ENCODE measurements around the gene PRKCA.

PRKCA gene

DNA sequence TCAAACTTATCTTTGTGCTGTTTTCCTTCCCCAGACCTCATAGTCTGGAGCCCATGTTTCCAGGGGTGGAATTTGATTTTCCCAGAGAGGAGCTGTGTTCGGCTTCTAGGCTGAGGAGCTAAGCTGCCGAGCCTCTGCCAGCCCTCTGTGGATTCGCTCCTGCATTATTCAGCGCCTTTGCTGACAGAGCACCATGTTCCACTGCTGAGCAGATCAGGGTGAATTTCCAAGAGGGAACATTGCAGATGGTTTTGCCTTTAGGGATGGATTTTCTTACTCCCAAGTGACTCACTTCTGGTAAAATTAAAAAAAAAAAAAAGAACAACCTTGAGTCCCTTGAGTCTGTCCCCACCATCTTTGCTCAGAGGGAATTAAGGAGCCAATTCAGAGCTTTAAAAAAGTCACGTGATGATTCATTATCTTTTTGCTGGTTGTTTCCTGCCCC is 229.5 kb downstream of the PRKCA start:
- H3K9ac ChIP-seq (ENCODE audit: insufficient read length, low read depth), result no peak overlapping the region
- TF ChIP-seq YY1 (IDR thresholded peaks at IDR 0.05; ENCODE audit: insufficient read depth, insufficient read length) (no peak), ZNF274 (IDR thresholded peaks at IDR 0.05; ENCODE audit: low read depth, low read length) (no peak), SUZ12 (IDR thresholded peaks at IDR 0.05; ENCODE audit: extremely low read depth, insufficient read depth, insufficient read length) (no peak)
- no peak for DNase-seq (ENCODE audit: low read depth, low spot score)
- peaks cover 13% of the 10 kb centered on the region for H3K4me1 ChIP-seq (ENCODE audit: insufficient read depth, insufficient read length)
- H3K27me3 ChIP-seq (ENCODE audit: insufficient read depth, insufficient read length), result no peaks in the 10 kb centered on the region
- H3K9me3 ChIP-seq (ENCODE audit: insufficient read depth, low read length), result no peaks in the 10 kb centered on the region
- H3K36me3 ChIP-seq (ENCODE audit: insufficient read depth, insufficient read length, low read length), result no peaks in the 10 kb centered on the region
- H3K4me3 ChIP-seq (ENCODE audit: insufficient read length, low read depth), result no peak overlapping the region

GRCh38 chr17:66533572-66533971 is 231.2 kb downstream of the PRKCA start:
- peak; percentile 52 for DNase-seq (ENCODE audit: low read depth, low spot score)
- Histone ChIP-seq H3K36me3 (ENCODE audit: insufficient read depth, insufficient read length, low read length) (no peaks in the 10 kb centered on the region), H3K9me3 (ENCODE audit: insufficient read depth, low read length) (no peaks in the 10 kb centered on the region), H3K27me3 (ENCODE audit: insufficient read depth, insufficient read length) (no peaks in the 10 kb centered on the region), H3K4me1 (ENCODE audit: insufficient read depth, insufficient read length) (peaks cover 15% of the 10 kb centered on the region), H3K9ac (ENCODE audit: insufficient read length, low read depth) (peak overlapping the region; percentile 18), H3K4me3 (ENCODE audit: insufficient read length, low read depth) (no peak overlapping the region)
- TF ChIP-seq SUZ12 (IDR thresholded peaks at IDR 0.05; ENCODE audit: extremely low read depth, insufficient read depth, insufficient read length) (no peak), ZNF274 (IDR thresholded peaks at IDR 0.05; ENCODE audit: low read depth, low read length) (no peak), YY1 (IDR thresholded peaks at IDR 0.05; ENCODE audit: insufficient read depth, insufficient read length) (no peak)

GRCh38 chr17:66533986-66534385 is 231.6 kb downstream of the PRKCA start:
- H3K9ac ChIP-seq (ENCODE audit: insufficient read length, low read depth), result no peak overlapping the region
- H3K27me3 ChIP-seq (ENCODE audit: insufficient read depth, insufficient read length), result no peaks in the 10 kb centered on the region
- no peak for DNase-seq (ENCODE audit: low read depth, low spot score)
- H3K4me1 ChIP-seq (ENCODE audit: insufficient read depth, insufficient read length), result peaks cover 15% of the 10 kb centered on the region
- H3K36me3 ChIP-seq (ENCODE audit: insufficient read depth, insufficient read length, low read length), result no peaks in the 10 kb centered on the region
- H3K9me3 ChIP-seq (ENCODE audit: insufficient read depth, low read length), result no peaks in the 10 kb centered on the region
- no peak overlapping the region for H3K4me3 ChIP-seq (ENCODE audit: insufficient read length, low read depth)
- no peak for TF ChIP-seq SUZ12 (IDR thresholded peaks at IDR 0.05; ENCODE audit: extremely low read depth, insufficient read depth, insufficient read length)
- no peak for TF ChIP-seq YY1 (IDR thresholded peaks at IDR 0.05; ENCODE audit: insufficient read depth, insufficient read length)
- no peak for TF ChIP-seq ZNF274 (IDR thresholded peaks at IDR 0.05; ENCODE audit: low read depth, low read length)

- no peaks in the 10 kb centered on the region for H3K9me3 ChIP-seq (ENCODE audit: insufficient read depth, low read length)
- DNase-seq (ENCODE audit: low read depth, low spot score), result no peak
- no peak overlapping the region for H3K9ac ChIP-seq (ENCODE audit: insufficient read length, low read depth)
- no peaks in the 10 kb centered on the region for H3K36me3 ChIP-seq (ENCODE audit: insufficient read depth, insufficient read length, low read length)
- H3K4me1 ChIP-seq (ENCODE audit: insufficient read depth, insufficient read length), result peaks cover 19% of the 10 kb centered on the region
- no peaks in the 10 kb centered on the region for H3K27me3 ChIP-seq (ENCODE audit: insufficient read depth, insufficient read length)
- TF ChIP-seq YY1 (IDR thresholded peaks at IDR 0.05; ENCODE audit: insufficient read depth, insufficient read length) (no peak), ZNF274 (IDR thresholded peaks at IDR 0.05; ENCODE audit: low read depth, low read length) (no peak), SUZ12 (IDR thresholded peaks at IDR 0.05; ENCODE audit: extremely low read depth, insufficient read depth, insufficient read length) (no peak)
- H3K4me3 ChIP-seq (ENCODE audit: insufficient read length, low read depth), result no peak overlapping the region
These were observed 233.2 kb downstream of the PRKCA start for GRCh38 chr17:66535611-66536010.

GRCh38 chr17:66537502-66537901 is 235.1 kb downstream of the PRKCA start:
- H3K4me3 ChIP-seq (ENCODE audit: insufficient read length, low read depth), result no peak overlapping the region
- no peak for DNase-seq (ENCODE audit: low read depth, low spot score)
- H3K36me3 ChIP-seq (ENCODE audit: insufficient read depth, insufficient read length, low read length), result no peaks in the 10 kb centered on the region
- H3K9ac ChIP-seq (ENCODE audit: insufficient read length, low read depth), result no peak overlapping the region
- TF ChIP-seq YY1 (IDR thresholded peaks at IDR 0.05; ENCODE audit: insufficient read depth, insufficient read length), result no peak
- no peak for TF ChIP-seq SUZ12 (IDR thresholded peaks at IDR 0.05; ENCODE audit: extremely low read depth, insufficient read depth, insufficient read length)
- no peak for TF ChIP-seq ZNF274 (IDR thresholded peaks at IDR 0.05; ENCODE audit: low read depth, low read length)
- no peaks in the 10 kb centered on the region for H3K9me3 ChIP-seq (ENCODE audit: insufficient read depth, low read length)
- no peaks in the 10 kb centered on the region for H3K27me3 ChIP-seq (ENCODE audit: insufficient read depth, insufficient read length)
- peaks cover 15% of the 10 kb centered on the region for H3K4me1 ChIP-seq (ENCODE audit: insufficient read depth, insufficient read length)

DNA sequence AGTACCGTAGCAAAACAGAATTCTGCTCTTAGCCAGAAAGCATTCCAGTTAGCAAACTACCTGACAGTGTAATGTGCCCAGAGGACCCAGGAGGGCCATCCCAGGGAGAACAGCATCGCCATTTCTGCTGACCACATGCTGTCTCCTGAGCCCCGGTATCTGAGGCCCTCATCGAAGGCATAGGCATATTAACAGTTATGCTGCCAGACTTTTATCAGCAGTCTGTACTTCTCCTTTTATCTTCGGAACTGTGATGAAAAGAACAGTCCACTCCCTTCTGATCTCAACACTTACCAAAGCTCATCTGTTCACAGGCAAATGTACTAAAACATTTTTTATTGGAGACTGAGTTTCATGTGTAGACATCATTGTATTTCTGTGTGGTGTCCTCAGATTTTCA is 236.4 kb downstream of the PRKCA start:
- Histone ChIP-seq H3K4me1 (ENCODE audit: insufficient read depth, insufficient read length) (peaks cover 8% of the 10 kb centered on the region), H3K9ac (ENCODE audit: insufficient read length, low read depth) (no peak overlapping the region), H3K4me3 (ENCODE audit: insufficient read length, low read depth) (no peak overlapping the region), H3K9me3 (ENCODE audit: insufficient read depth, low read length) (no peaks in the 10 kb centered on the region), H3K27me3 (ENCODE audit: insufficient read depth, insufficient read length) (no peaks in the 10 kb centered on the region), H3K36me3 (ENCODE audit: insufficient read depth, insufficient read length, low read length) (no peaks in the 10 kb centered on the region)
- TF ChIP-seq SUZ12 (IDR thresholded peaks at IDR 0.05; ENCODE audit: extremely low read depth, insufficient read depth, insufficient read length) (no peak), ZNF274 (IDR thresholded peaks at IDR 0.05; ENCODE audit: low read depth, low read length) (no peak), YY1 (IDR thresholded peaks at IDR 0.05; ENCODE audit: insufficient read depth, insufficient read length) (no peak)
- no peak for DNase-seq (ENCODE audit: low read depth, low spot score)

- no peaks in the 10 kb centered on the region for H3K36me3 ChIP-seq (ENCODE audit: insufficient read depth, insufficient read length, low read length)
- H3K9ac ChIP-seq (ENCODE audit: insufficient read length, low read depth), result peak overlapping the region; percentile 46
- DNase-seq (ENCODE audit: low read depth, low spot score), result peak; percentile 22
- no peak for TF ChIP-seq ZNF274 (IDR thresholded peaks at IDR 0.05; ENCODE audit: low read depth, low read length)
- TF ChIP-seq SUZ12 (IDR thresholded peaks at IDR 0.05; ENCODE audit: extremely low read depth, insufficient read depth, insufficient read length), result no peak
- no peak for TF ChIP-seq YY1 (IDR thresholded peaks at IDR 0.05; ENCODE audit: insufficient read depth, insufficient read length)
- no peaks in the 10 kb centered on the region for H3K9me3 ChIP-seq (ENCODE audit: insufficient read depth, low read length)
- no peaks in the 10 kb centered on the region for H3K27me3 ChIP-seq (ENCODE audit: insufficient read depth, insufficient read length)
- peaks cover 8% of the 10 kb centered on the region for H3K4me1 ChIP-seq (ENCODE audit: insufficient read depth, insufficient read length)
- peak overlapping the region; percentile 24 for H3K4me3 ChIP-seq (ENCODE audit: insufficient read length, low read depth)
These were observed 237.8 kb downstream of the PRKCA start for GRCh38 chr17:66540131-66540781.

Measured in NT2/D1 (cell line).